ENCODE data around the gene FAF2.

The FAF2 gene

DNA sequence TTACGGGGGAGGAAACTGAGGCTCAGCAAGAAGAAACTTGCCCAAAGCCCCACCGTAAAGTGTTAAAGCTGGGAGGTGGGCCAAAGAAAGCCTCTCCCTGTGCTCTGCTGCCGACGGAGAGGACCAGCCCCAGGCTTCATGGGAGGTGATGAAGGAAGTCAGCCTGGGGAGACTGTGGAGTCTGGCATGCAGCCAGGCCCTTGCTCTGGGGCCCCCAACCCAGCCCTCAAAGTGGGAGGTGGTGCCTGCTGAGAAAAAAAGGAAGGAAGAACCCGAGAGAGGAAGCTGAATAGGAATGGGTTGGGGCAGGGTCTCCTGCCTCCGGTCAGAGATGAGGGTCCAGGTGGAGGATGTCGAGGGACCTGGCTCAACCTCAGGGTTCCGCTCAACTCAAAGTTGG is 85.2 kb downstream of the FAF2 start:
- no peak for DNase-seq

DNA sequence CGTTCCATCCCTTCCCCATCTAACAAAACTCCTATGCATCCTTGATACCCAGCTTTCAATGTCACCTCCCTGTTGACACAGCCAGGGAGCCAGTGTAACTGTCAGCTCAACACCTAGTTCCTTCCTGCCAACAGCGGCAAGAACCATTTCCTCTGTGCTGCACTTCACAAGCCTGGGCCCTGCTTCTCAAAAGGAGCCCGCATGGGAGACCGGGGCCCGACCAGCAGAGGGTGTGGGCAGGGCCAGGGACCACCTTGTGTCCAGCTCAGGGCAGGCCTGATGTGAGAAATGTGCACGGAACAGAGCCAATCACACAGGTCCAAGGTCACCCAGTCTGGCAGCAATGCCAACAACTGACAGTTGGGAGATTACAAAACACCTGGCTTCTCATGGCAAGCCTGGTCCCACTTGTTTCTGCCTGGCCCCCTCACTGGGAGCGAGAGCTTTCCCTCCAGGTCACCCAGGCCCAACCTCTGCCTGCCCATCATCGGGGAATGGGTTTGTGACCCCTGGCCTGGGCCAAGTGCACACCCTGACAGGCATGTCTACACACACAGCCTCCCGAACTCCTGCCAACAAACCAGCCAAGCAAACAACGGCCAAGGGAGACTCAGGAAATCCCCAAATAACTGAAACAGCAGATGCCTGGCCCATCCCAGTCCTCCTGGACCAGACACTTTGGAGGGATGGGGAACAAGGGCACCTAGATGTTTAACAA is 85.9 kb downstream of the FAF2 start:
- DNase-seq, result no peak

- no peak for DNase-seq
Measured at GRCh38 chr5:176534640-176535039, 86.5 kb downstream of the FAF2 start.

DNA sequence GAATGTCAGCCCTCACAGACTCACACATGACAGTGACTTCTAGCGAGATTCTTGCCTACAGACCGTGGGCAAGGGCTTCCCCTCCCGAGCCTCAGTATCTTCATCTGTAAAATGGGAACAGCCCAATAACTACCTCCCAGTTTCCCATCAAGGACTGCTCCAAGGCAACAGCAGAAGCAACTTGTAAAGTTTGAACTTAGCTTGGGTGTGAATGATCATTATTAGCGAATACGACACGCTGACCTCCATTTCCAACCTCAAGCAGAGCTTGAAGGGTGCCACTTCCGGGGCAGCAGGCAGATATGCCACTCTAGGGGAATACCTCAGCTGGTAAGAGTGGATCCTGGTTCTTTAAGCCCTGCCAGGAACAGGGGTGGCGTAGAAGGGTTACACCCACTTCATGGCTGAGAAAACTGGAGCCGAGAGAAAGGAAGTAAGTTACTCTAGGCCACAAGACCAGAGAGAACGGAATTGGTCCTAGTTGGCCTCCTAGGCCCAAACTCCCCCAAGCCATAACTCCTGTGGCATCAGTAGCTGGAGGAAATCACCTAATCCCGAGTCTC is 87.0 kb downstream of the FAF2 start:
- no peak for DNase-seq

GRCh38 chr5:176535664-176536131 is 87.5 kb downstream of the FAF2 start:
- DNase-seq, result no peak

GRCh38 chr5:176536132-176536901 is 88.1 kb downstream of the FAF2 start:
- DNase-seq, result peak; percentile 1

- peak; percentile 88 for DNase-seq
Measured at GRCh38 chr5:176536902-176537553, 88.8 kb downstream of the FAF2 start, which contains the start of gene RNF44. RNF44 (minus strand) TSS chr5:176537402; CDS start chr5:176532472, 4,930 bp downstream.

DNA sequence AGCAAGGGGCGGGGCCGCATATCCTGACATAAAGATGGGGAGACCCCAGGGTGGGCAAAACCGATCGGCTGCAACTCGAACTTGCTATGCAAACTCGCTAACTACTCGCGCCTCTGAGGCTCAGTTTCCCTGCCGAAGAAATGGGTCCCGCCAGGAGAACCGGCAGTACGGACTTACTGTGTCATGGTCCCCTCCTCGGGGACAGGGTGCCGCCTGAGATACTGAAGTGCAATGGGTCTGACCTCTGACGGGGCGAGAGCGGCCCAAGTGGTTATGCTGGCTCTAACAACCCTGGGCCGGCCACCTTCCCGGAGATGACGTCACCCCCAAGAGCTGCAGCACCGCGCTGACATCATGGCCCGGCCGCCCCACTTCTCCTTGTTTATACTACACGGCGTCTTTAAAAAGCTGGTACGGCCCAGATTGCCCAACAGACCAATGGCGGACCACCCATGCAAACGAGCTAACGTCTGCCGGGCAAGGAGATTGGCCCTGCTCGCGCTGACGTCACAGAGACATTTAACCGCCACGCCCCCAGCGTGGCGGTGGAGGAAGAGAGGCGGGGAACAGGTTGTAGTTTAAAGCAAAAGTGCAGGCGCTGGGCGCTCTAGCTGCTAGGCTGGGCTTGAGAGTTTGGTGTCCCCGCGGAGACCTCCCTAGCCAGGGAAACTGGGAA is 89.5 kb downstream of the FAF2 start:
- peak; percentile 95 for DNase-seq

DNA sequence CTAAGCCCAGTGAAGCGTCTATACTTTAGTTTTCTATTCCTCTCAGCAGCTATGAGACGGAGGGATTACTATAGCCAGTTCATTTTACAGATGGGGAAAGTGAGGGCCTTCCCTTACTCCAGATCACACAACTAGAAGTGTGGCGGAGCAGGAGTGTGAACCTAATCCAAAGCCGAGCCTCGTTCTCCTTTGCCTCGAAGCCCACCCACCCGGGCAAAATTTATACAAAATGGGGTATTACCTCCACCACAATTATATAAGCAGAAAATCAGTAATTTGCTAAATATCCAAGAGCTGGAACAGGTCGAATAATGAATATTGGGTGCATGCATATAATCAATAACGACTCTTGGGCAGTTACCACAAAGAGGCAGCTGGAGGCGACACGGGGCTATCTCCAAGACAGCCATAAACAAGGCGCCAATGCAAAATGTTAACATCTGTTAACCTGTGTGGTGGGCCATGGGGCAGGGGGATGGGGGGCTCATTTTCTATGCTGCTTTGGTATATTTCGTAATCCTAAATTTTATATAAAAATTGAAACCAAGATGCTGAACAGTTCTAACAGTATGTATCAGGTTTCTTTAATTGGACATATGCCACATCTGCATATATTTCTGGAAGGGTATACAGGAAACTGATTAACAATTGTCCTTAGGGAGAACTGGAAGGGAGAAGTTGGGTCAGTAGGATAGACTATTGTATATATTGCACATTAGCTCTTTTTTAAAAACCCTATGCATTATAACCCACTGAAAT is 90.2 kb downstream of the FAF2 start:
- no peak for DNase-seq

GRCh38 chr5:176538989-176539384 is 90.8 kb downstream of the FAF2 start:
- DNase-seq, result no peak

- DNase-seq, result no peak
Measured at GRCh38 chr5:176540476-176540899, 92.3 kb downstream of the FAF2 start.

GRCh38 chr5:176540956-176541337 is 92.8 kb downstream of the FAF2 start:
- DNase-seq, result no peak

- DNase-seq, result no peak
Measured at GRCh38 chr5:176541338-176542134, 93.4 kb downstream of the FAF2 start.

DNA sequence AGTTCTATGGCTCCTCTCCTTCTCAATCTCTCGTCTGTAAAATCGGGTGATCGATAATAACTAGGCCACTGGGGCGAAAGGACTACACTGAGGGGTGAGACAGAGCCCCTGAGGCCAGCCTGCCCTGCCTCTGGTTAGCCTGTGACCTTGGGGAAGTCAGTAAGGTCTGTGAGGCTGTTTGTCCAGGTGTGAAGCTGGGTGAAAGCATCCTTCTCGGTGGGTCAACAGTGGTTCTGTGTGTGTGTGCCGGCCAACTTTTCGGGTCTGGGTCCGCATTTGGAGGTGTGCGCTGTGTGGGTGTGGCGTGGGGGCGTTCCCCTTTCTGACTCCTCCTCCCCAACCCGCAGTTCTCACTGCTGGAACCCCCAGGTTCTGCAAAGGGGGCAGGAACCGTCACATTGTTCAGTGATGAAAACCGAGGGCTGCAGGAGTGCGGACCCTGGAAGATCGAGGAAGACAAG is 94.0 kb downstream of the FAF2 start:
- no peak for DNase-seq

GRCh38 chr5:176542596-176543427 is 94.6 kb downstream of the FAF2 start:
- DNase-seq, result no peak

DNA sequence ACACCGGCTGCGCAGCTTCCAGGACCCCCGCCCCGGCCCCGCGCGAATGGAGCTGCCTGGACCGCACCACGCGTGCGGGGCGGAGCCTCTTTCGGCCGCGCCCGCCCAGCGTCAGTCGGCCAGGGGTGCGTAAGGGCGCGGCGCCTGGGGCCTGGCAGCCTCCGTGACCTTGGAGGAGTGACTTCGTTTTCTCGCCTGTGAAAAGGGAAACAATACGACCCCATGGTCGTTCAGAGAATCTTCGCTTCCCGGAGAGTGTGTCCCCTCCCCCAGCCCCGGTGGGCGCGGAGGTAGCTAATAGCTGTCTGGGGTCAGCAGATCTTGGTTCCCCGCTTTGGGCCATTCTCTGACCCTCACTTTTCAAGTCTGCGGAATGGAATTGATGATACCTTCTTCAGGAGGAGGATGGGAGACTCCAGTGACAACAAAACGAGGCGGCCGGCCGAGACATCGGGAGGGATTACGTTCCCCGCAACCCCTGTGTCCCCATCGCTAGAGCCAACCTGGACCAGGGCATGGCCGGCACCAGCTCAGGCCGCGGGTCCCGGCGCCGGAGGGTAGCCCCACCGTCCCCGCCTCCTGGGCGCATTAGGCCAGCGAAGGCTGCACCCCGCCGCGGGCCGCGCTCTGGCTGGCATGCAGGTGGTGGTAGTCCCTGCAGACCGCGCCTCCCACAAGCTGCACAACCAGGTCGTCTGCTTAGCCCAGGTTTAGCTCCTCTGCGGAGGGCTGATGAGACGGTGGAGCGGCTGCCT is 95.4 kb downstream of the FAF2 start:
- DNase-seq, result peak; percentile 22

DNA sequence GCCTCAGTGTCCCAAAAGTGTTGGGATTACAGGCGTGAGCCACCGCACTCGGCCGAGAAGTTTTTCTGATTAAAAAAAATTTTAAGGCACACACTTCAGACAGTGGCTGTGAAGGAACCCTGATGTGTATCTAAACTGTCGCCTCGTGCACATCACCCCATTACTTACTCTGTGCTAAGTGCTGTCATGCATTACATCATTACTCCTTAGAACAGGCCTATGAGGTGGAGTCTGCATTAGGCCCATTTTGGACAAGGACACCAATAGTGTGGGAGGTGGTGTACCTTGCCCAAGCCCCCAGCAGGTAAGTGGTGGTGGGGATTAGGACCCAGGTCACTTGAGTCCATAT is 97.2 kb downstream of the FAF2 start:
- DNase-seq, result no peak

- DNase-seq, result no peak
Measured at GRCh38 chr5:176545737-176546509, 97.7 kb downstream of the FAF2 start.

- no peak for DNase-seq
Measured at GRCh38 chr5:176547802-176548201, 99.6 kb downstream of the FAF2 start.

Measured in DMS153 (cell line).